Measurements from ENCODE around the gene CYTH1. TPM values are rescaled to one million over a fixed set of nuclear protein-coding genes. Genes with fewer than 3 reads are reported as not detected.

The CYTH1 gene
- total RNA-seq, 1 experiment from 2014 or later: 46.7 TPM

DNA sequence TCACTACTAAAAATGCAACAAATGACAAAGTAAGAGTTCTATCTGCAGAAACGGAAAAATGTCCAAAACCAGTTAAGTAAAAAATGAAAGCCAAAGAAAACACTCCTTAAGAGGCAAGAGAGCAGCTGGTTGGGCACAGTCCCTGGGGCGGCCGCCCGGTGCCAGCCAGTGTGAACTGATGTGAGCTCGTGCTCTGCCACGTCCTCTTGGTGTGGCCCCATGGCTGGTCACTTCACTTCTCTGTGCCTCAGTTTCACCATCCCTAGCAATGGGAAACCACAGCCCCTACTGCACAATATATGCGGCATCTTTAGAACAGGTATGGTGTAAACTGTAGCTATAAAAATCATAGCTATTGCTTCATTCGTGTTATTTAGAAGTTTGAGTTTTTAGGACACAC, 37.3 kb upstream of the CYTH1 start:
- DNase-seq (ENCODE audit: low read depth, low spot score): no peak
- Histone ChIP-seq H3K27me3 (ENCODE audit: control insufficient read depth, insufficient read depth, low read length) (no peaks in the 10 kb centered on the region), H3K4me3 (ENCODE audit: low read depth in 2 of 2, low read length in 2 of 2) (no peak overlapping the region), H3K4me1 (ENCODE audit: control insufficient read depth, insufficient read depth, low read length) (no peaks in the 10 kb centered on the region), H3K9me3 (ENCODE audit: control insufficient read depth, insufficient read depth, low read depth, low read length) (no peaks in the 10 kb centered on the region), H3K36me3 (ENCODE audit: control insufficient read depth, insufficient read depth, low read length) (peaks cover 16% of the 10 kb centered on the region), H3K27ac (ENCODE audit: low read length) (no peak overlapping the region)
- in situ Hi-C loops (cut with HindIII; ENCODE audit: low pct_unique_long_range_greater_than_20kb, low sequenced_read_pairs): no loop called here
- intact Hi-C loops (cut with micrococcal nuclease; ENCODE audit: unreplicated experiment): no loop called here
- TF ChIP-seq POLR2AphosphoS5 (IDR thresholded peaks at IDR 0.05; ENCODE audit: low read depth, low read length): no peak
- no peak for TF ChIP-seq TCF7L2 (IDR thresholded peaks at IDR 0.05; ENCODE audit: low read depth, low read length)
- no peak for TF ChIP-seq REST (IDR thresholded peaks at IDR 0.05; ENCODE audit: insufficient read depth in 1 of 2, low read depth in 2 of 2, low read length in 1 of 2)
- TF ChIP-seq CTCF (IDR thresholded peaks at IDR 0.05): no peak
- TF ChIP-seq SIN3A (IDR thresholded peaks at IDR 0.05; ENCODE audit: borderline replicate concordance, insufficient read depth, low read depth, low read length): no peak
- ATAC-seq: no peak
- ChIA-PET CTCF (no interaction called here), POLR2A (no interaction called here)
- no TSS peak for BruUV-seq (replicated peaks)

DNA sequence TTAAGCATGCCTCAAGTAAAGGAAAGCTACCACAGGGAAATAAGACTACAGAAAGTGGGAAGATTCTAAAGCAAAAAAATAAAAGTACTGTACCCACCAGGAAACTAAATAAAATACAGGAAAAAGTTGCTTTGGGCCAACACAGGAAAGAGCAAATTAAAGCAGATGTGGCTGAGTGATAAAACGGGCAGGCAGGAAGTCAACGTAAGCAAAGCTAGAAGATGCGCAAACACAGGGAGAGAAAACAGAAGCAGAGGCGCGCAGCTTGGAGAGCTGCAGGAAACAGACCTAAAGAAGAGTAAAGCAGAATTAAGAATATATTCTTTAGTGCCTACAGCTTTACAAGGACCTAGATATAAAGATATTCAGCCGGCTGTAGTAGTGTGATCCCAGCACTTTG, 36.9 kb upstream of the CYTH1 start:
- CTCF ChIA-PET: no interaction called here

More for the DNA sequence above, 36.9 kb upstream of the CYTH1 start:
- H3K27me3 ChIP-seq (ENCODE audit: control insufficient read depth, insufficient read depth, low read length): no peaks in the 10 kb centered on the region
- ATAC-seq (no peak), DNase-seq (ENCODE audit: low read depth, low spot score) (no peak)
- no peak overlapping the region for H3K4me3 ChIP-seq (ENCODE audit: low read depth in 2 of 2, low read length in 2 of 2)
- no peaks in the 10 kb centered on the region for H3K9me3 ChIP-seq (ENCODE audit: control insufficient read depth, insufficient read depth, low read depth, low read length)
- no peak overlapping the region for H3K27ac ChIP-seq (ENCODE audit: low read length)
- H3K36me3 ChIP-seq (ENCODE audit: control insufficient read depth, insufficient read depth, low read length): peaks cover 20% of the 10 kb centered on the region
- in situ Hi-C loops (cut with HindIII; ENCODE audit: low pct_unique_long_range_greater_than_20kb, low sequenced_read_pairs) (no loop called here), intact Hi-C loops (cut with micrococcal nuclease; ENCODE audit: unreplicated experiment) (no loop called here)
- POLR2A ChIA-PET: interaction anchor here (0.7 kb wide), 1 partner anchor 235 kb away, joined by 4 read pairs; no protein-coding TSS in a partner anchor
- H3K4me1 ChIP-seq (ENCODE audit: control insufficient read depth, insufficient read depth, low read length): no peaks in the 10 kb centered on the region
- BruUV-seq (replicated peaks): no TSS peak
- TF ChIP-seq POLR2AphosphoS5 (IDR thresholded peaks at IDR 0.05; ENCODE audit: low read depth, low read length) (no peak), TCF7L2 (IDR thresholded peaks at IDR 0.05; ENCODE audit: low read depth, low read length) (no peak), REST (IDR thresholded peaks at IDR 0.05; ENCODE audit: insufficient read depth in 1 of 2, low read depth in 2 of 2, low read length in 1 of 2) (no peak), SIN3A (IDR thresholded peaks at IDR 0.05; ENCODE audit: borderline replicate concordance, insufficient read depth, low read depth, low read length) (no peak), CTCF (IDR thresholded peaks at IDR 0.05) (no peak)
